ENCODE data around the gene ACTG2.
"Not testable (repeated sequence)": the region's sequence is repeated elsewhere in the genome, so short reads cannot be mapped to it uniquely, and the experiment has no call there.

The ACTG2 gene

GRCh38 chr2:73892631-73893329 is at the start of gene ACTG2:
Gene ACTG2, plus strand, starts transcription at chr2:73893008. Its CDS starts 8,304 bp downstream, at chr2:73901312.
- no peak for DNase-seq

GRCh38 chr2:73844087-73844486 is 48.7 kb upstream of the ACTG2 start:
- DNase-seq = no peak

DNA sequence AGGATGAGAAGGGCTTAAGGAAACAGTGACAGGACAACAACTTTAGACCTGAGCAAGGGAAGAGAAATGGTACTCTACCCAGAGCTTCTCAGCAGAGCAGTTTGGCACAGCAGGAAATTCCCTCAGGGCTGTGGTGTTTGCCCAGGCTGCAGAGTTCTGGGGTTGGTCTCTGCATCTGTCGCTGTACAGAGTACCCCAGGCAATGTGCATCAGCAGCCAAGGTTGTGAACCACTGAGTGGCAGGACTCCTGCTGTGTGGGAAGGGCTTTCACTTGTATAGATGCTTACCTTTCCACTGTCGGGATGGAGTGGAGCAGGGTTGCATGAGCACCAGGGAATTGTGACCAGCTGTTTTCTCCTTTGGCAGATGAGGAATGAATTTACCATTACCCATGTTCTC is 42.8 kb upstream of the ACTG2 start:
- no peak for DNase-seq

- DNase-seq = peak; percentile 28
These were observed 41.5 kb upstream of the ACTG2 start for GRCh38 chr2:73851274-73851673.

GRCh38 chr2:73852020-73852419 is 40.8 kb upstream of the ACTG2 start:
- peak; percentile 87 for DNase-seq

DNA sequence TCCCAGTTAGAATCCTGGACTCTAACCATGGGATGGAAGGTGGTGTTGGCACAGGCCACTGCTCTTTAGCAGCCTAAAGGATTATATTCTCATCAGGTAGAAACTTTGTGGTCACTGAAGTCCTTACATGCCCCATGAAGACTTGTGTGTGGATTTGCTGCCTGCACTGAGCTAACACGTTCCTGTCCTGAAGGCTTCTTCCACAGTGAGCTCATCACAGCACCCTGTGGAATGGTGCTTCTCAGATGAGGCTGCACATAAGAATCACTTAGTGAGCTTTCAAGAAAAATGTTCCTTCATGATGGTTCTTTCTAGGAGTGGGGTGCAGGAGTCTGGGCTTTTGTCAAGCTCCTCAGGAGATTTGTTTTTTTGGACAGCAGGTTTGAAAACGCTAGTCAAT is 37.3 kb upstream of the ACTG2 start:
- no peak for DNase-seq

GRCh38 chr2:73856214-73856613 is 36.6 kb upstream of the ACTG2 start:
- DNase-seq = peak; percentile 71

DNA sequence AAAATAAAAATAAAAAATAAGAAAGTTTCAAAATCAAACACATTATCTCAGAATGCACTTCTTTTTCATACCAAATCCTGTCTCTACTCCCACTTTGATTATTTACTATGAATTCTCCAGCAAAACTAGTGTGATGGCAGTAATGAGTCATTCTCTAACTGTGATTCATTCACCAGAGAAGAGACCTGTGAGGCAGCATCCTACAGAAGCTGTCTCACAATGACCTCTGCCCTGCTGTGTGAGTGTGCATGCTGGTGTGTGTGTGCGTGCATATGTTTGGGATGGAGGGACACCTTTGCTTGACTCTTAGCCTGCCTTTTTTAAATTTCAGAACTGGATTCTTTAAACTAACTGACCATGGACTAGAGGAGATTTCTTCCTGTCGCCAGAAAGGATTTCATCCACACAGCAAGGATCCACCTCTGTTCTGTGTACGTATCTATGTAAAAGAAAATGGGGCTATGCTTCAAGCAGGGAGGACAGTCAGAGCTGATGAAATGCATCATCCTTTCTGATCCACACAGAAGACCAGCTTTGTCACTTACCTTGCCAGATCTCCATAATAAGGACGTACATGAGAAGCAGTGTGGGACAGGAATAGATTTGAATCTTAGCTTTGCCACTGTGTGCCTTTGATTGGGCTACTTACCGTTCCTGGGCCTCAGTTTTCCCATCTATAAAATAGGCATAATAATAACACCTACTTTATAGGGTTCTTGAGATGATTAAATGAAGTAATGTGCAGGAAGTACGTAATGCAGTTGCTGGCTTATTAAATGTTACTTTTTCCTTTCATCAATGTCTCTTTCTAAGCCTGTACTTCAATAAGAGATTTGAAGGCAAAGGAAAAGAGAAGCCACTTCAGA is 32.9 kb upstream of the ACTG2 start:
- peak; percentile 80 for DNase-seq

- no peak for DNase-seq
These were observed 29.8 kb upstream of the ACTG2 start for GRCh38 chr2:73862987-73863386.

DNA sequence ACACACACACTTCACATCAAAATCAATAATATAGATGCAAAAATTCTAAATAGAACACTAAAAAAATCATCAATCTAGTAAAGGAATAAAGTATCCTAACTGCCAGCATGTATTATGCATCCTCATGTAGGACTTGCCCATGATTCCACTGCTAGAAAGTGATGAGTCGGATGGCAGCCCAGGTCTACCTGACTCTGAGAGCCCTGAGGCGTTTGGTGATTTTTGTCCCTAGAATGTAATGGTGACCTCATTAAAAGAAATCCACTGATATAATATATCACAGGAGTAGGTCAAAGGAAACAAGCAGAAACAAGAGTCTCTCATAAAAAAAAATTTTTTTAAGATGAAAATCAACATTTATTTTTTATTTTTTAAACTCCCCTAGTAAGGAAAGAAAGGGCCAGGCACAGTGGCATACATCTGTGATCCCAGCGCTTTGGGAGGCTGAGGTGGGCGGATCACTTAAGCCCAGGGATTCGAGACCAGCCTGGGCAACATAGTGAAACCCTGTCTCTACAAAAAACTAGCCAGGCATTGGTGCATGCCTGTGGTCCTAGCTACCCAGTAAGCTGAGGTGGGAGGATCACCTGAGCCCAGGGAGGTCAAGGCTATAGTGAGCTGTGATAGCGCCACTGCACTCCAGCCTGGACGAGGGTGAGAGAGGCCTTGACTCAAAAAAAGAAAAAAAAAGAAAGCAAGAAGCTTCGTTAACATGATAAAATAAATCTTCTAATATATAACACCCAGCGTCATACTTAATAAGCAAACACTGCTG is 24.4 kb upstream of the ACTG2 start:
- no peak for DNase-seq

DNA sequence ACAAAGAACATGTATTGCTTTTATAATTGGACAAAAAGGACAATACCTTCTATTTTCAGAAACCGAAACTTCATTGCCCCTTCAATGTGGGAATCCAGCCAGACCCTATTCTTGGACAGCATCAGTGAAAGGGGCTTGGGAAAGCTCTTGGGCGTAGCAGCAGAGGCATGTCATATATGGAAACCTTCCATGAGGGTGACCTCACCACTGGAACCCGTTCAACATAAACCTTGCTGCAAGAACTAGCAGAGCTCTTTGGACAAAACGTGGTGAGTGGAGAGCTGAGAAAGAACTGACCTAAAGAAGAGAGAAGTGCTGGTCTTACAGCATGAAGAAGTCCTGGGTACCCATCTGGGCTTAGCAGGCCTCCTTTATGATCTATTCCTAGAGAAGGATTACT is 22.7 kb upstream of the ACTG2 start:
- DNase-seq = peak; percentile 53

DNA sequence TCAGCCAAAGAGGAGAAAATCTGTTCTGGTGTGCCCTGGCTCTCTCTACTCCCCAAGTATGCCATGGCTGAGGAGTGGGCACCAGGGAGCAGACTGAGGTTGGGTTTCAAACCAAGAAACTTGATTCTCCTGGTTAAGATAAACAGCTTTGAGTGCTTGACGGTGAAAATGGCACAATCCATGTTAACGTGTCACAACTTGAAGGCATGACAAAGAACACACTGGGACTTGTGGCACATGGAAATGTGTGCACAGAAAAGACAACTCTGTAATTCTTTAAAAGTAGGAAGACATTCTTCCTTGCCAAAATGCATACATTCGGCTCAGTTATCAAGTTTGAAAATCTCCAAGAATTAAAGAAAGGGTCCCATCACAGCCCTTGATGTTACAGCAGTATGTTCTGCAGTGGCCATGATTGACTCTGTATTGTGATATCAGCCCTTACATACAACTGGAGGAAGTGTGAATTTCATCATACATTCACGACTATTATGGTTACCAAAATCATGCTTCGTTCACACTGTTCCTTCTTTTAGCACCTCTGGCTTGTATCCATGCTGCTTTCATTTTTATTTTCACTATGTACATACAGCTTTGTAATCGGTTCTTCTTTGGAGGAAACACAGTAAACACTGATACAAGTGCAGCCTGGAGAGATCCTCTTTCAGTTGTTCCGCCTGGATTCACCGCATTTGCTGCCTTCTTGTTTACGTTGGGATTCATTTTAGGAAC is 15.6 kb upstream of the ACTG2 start:
- no peak for DNase-seq

DNA sequence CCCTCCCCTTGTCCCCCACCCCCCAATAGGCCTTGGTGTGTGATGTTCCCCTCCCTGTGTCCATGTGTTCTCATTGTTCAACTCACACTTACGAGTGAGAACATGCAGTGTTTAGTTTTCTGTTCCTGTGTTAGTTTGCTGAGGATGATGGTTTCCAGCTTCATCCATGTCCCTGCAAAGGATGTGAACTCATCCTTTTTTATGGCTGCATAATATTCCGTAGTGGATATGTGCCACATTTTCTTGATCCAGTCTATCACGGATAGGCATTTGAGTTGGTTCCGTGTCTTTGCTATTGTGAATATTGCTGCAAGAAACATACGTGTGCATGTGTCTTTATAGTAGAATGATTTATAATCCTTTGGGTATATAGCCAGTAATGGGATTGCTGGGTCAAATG is 14.8 kb upstream of the ACTG2 start:
- DNase-seq = not testable (repeated sequence)

- no peak for DNase-seq
These were observed 7.4 kb upstream of the ACTG2 start for GRCh38 chr2:73885406-73885805.

DNA sequence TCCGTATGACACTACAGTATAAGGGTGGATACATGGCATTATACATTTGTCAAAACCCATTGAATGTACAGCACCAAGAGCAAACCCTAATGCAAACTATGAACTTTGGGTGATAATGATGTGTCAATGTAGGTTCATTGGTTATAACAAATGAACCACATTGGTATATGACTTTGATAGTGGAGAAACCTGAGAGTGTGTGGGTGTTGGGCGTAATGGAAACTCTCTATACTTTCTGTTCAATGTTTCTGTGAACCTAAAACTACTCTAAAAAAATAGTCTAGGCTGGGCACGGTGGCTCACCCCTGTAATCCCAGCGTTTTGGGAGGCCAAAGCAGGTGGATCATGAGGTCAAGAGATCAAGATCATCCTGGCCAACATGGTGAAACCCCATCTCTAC is 6.5 kb upstream of the ACTG2 start:
- DNase-seq = no peak

DNA sequence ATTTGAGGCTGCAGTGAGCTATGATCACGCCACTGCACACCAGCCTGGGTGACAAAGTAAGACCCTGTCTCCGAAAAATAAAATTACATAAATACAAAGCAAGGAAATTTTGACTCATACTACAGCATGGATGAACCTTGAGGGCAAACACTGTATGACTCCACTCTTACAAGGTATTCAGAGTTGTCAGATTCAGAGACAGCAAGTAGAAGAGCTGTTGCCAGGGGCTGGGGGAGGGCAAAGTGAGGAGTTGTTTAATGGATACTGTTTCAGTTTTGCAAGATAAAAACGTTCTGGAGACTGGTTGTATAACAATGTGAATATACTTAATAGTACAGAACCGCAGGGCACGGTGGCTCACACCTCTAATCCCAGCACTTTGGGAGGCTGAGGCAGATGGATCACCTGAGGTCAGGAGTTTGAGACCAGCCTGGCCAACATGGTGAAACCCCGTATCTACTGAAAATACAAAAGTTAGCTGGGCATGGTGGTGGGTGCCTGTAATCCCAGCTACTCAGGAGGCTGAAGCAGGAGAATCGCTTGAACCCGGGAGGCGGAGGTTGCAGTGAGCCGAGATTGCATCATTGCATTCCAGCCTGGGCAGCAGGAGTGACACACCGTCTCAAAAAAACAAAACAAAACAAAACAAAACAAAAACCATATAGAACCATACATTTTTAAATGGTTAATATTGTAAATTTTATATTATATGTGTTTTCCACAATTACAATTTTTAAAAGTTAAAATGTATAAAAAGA is 5.0 kb upstream of the ACTG2 start:
- DNase-seq = peak; percentile 28

DNA sequence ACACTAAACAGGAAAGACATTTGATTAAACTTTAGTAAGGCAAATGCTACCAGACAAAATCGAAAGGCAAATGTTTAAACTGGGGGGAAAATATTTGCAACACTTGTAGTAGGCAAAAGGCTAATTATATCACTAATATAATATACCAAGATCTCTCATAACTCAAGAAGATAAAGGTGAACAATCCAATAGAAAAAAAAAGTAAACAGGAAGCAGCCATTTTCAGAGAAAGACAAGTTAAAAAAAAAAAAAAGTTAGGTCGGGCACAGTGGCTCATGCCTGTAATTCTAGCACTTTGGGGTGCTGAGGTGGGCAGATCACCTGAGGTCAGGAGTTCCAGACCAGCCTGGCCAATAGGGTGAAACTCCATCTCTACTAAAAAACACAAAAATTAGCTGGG is 4.4 kb upstream of the ACTG2 start:
- DNase-seq = no peak

DNA sequence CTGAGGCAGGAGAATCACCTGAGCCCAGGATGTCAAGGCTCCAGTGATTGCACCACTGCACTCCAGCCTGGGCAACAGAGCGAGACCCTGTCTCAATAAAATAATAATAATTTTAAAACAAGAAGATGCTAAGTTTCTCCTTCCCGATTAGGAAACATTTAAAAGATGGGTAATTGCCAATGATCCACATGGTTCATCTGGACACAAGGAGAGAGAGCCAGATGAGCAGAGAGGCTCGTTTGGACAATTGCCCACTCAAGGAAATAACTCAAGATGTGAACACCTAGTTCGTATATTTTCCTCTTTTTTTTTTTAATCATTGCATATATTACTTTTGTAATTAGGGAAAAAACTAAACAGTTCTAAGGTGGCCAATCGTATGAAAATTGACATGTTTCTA is 3.6 kb upstream of the ACTG2 start:
- DNase-seq = no peak

GRCh38 chr2:73890301-73891092 is 2.3 kb upstream of the ACTG2 start:
- DNase-seq = no peak

GRCh38 chr2:73891276-73891901 is 1.4 kb upstream of the ACTG2 start:
- no peak for DNase-seq
